Uterus (tissue), 4 donors: ENCODE data around the gene ELL2. TPM values are rescaled to one million over a fixed set of nuclear protein-coding genes. Genes with fewer than 3 reads are reported as not detected.
"Not testable (repeated sequence)": the region's sequence is repeated elsewhere in the genome, so short reads cannot be mapped to it uniquely, and the experiment has no call there.

Source experiments
- DNase-seq, 2 donors: peaks; one replicate each; pipeline ENCODE4 v3.0.0-alpha.2; 2019 to 2020
- H3K27ac ChIP-seq, 2 donors: fragments of 200-600 bp; sonication (generic); 1 replicate in 1 of 2; 2 replicates in 1 of 2; pipeline ENCODE4 v1.5.1; 2016 to 2018
- H3K27me3 ChIP-seq, 2 donors: fragments of 200-600 bp; sonication (generic); one replicate each; pipeline ENCODE4 v1.5.1; 2018 to 2019; ENCODE audit warnings: control low read depth in 1 of 2
- H3K36me3 ChIP-seq, 2 donors: fragments of 200-600 bp; sonication (generic); one replicate each; pipeline ENCODE4 v1.5.1; 2019; ENCODE audit warnings: control low read depth in 1 of 2
- H3K4me1 ChIP-seq, 2 donors: fragments of 200-600 bp; sonication (generic); one replicate each; pipeline ENCODE4 v1.5.1; 2018 to 2019; ENCODE audit warnings: control low read depth in 1 of 2
- H3K4me3 ChIP-seq, 2 donors: fragments of 200-600 bp; sonication (generic); 1 replicate in 1 of 2; 2 replicates in 1 of 2; pipeline ENCODE4 v1.5.1; 2018 to 2019; ENCODE audit warnings: mild to moderate bottlenecking in 1 of 2
- H3K9me3 ChIP-seq, 2 donors: fragments of 200-600 bp; sonication (generic); one replicate each; pipeline ENCODE4 v1.5.1; 2019; ENCODE audit warnings: control low read depth in 1 of 2
- POLR2A ChIP-seq, 2 donors: fragments of 450-650 bp; IDR thresholded peaks; one replicate each; pipeline ENCODE4 v1.6.1; 2016; ENCODE audit warnings: antibody characterized with exemption in 2 of 2, mild to moderate bottlenecking in 1 of 2, moderate library complexity in 1 of 2
- intact Hi-C: fragments of 100-400 bp; cut with DNase I; formaldehyde crosslinking; loops from one replicate; pipeline ENCODE4 v1.15.1; 2023; ENCODE audit warnings: low total_unique reads
- total RNA-seq, 4 donors: library from RNA; depleted of rRNA in 3 of 4; stranded (reverse); fragments of >200 nt in 3 of 4; gene quantifications; one replicate each; pipeline versions ENCODE4 v1.1.0 to v1.2.4, GENCODE V29; 2014 to 2023
- TF ChIP-seq, protein P1 (sequence below), 4 experiments: fragments of 200-600 bp in 2 of 4; fragments of 450-650 bp in 2 of 4; sonication (generic) in 2 of 4; IDR thresholded peaks; one replicate each; pipeline ENCODE4 v1.5.1; 2016 to 2019; ENCODE audit warnings: antibody characterized with exemption in 4 of 4, mild to moderate bottlenecking in 2 of 4, moderate library complexity in 1 of 4
- donor health status: DM: yes; HTN: yes; CAD: no.

Gene ELL2
- total RNA-seq, 4 donors from 2014 or later, result 2.3 to 53.2 (median 16.0) TPM

DNA sequence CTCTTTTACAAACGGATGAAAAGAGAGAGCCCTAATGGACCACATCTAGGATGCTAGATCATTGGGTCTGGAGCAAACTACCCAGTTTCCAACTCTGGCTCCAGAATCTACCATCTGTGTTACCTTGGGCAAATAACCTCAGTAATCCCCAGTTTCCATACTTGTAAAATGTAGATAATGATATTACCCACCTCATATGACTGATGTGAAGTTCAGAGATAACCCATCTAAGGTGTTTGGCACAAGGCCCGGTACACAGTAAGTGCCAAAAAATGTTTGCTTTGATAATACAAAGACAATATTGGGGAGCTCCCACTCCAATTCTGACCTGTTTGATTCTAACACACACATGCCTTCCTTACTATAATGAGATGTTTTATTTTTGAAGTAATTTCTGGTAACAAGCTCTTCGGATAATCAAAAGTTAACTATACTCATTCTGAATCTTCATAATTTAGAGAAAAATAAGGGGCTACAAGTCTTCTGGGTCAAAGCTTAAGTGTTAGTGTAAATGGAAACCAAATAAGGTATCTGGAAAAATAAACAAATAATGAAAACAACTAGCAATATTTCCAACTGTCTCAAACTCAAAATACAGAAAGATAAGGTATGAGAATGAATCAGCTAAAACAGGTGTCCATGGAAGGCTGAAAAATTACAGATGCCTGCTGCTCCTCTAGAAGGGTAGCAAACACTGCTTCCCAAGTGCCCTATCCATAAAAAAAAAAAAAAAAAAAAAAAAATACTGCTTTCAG, 30.4 kb downstream of the ELL2 start:
- Histone ChIP-seq H3K4me3 (no peak overlapping the region), H3K9me3 (no peaks in the 10 kb centered on the region), H3K27me3 (no peaks in the 10 kb centered on the region), H3K4me1 (no peaks in the 10 kb centered on the region), H3K27ac (no peak overlapping the region), H3K36me3 (no peaks in the 10 kb centered on the region)
- TF ChIP-seq, protein P1, sequence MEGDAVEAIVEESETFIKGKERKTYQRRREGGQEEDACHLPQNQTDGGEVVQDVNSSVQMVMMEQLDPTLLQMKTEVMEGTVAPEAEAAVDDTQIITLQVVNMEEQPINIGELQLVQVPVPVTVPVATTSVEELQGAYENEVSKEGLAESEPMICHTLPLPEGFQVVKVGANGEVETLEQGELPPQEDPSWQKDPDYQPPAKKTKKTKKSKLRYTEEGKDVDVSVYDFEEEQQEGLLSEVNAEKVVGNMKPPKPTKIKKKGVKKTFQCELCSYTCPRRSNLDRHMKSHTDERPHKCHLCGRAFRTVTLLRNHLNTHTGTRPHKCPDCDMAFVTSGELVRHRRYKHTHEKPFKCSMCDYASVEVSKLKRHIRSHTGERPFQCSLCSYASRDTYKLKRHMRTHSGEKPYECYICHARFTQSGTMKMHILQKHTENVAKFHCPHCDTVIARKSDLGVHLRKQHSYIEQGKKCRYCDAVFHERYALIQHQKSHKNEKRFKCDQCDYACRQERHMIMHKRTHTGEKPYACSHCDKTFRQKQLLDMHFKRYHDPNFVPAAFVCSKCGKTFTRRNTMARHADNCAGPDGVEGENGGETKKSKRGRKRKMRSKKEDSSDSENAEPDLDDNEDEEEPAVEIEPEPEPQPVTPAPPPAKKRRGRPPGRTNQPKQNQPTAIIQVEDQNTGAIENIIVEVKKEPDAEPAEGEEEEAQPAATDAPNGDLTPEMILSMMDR (IDR thresholded peaks at IDR 0.05), result no peak
- no peak for TF ChIP-seq POLR2A (IDR thresholded peaks at IDR 0.05)
- intact Hi-C loops, result no loop called here
- no peak for DNase-seq

DNA sequence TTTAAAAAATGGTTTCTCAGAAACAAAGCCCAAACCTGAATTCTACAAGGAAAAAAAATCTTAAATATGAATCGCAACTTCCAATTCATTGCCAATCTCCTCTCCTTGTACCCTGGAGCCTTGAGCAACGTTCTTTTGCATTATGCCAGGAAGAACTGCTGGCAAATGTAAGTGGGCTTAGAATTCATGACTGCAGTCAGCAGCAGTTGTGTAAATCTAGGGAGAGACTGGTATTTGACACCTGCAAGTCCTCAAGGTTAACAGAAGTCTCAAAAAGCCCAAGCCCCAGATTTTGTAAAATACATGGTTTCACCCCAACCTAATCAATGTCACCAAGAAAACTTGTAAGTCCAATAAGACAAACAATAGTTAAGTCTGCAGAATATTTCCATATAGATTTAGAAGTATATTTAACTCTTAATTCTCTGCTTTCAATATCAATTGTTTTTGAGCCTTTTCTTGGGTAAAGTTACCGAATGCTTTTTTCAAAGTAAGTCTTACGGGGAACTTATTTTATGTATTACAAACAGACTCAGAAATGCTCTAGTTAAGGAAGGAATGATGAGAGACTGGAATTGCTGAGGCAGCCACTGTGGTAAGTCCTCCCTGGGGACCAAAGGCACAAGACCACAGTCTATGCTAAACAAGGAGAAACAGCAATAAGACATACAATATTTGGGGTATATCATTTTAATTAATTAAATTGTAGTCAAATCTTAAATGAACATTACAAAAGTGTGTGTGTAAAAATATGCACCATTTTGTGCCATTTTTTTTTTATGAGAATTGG, 31.3 kb downstream of the ELL2 start:
- Histone ChIP-seq H3K9me3 (no peaks in the 10 kb centered on the region), H3K4me3 (no peak overlapping the region), H3K27ac (no peak overlapping the region), H3K36me3 (no peaks in the 10 kb centered on the region), H3K27me3 (no peaks in the 10 kb centered on the region), H3K4me1 (no peaks in the 10 kb centered on the region)
- TF ChIP-seq, protein P1 (IDR thresholded peaks at IDR 0.05), result no peak
- no peak for TF ChIP-seq POLR2A (IDR thresholded peaks at IDR 0.05)
- intact Hi-C loops, result no loop called here
- DNase-seq, result no peak

DNA sequence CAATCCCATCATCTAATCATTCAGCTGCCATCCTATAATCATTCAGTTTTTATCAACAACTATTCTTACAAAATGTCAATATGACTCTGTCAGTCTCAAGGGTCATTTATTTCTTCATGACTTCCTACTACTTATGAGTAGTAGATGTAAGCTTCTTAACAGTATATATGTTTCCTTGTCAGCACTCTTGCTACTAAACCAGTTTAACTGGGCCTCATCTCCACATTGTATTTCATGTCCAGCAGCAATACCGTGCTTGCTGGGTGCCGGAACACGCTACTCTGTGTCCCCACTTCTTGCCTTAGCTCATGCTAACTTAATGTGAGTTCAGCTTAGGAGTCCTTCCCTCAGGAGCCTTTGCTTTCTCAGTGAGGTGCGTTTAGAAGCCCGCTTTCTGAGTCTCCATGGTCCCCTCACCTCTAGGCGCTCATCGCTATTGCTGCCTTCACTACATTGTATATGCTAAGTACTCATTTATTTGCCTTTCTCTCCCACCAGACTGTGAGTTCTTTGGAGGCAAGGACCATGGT, 32.9 kb downstream of the ELL2 start:
- Histone ChIP-seq H3K4me3 (no peak overlapping the region), H3K27me3 (no peaks in the 10 kb centered on the region), H3K9me3 (no peaks in the 10 kb centered on the region), H3K4me1 (no peaks in the 10 kb centered on the region), H3K27ac (no peak overlapping the region), H3K36me3 (no peaks in the 10 kb centered on the region)
- intact Hi-C loops, result no loop called here
- no peak for DNase-seq
- TF ChIP-seq, protein P1 (IDR thresholded peaks at IDR 0.05), result no peak
- TF ChIP-seq POLR2A (IDR thresholded peaks at IDR 0.05), result no peak

DNA sequence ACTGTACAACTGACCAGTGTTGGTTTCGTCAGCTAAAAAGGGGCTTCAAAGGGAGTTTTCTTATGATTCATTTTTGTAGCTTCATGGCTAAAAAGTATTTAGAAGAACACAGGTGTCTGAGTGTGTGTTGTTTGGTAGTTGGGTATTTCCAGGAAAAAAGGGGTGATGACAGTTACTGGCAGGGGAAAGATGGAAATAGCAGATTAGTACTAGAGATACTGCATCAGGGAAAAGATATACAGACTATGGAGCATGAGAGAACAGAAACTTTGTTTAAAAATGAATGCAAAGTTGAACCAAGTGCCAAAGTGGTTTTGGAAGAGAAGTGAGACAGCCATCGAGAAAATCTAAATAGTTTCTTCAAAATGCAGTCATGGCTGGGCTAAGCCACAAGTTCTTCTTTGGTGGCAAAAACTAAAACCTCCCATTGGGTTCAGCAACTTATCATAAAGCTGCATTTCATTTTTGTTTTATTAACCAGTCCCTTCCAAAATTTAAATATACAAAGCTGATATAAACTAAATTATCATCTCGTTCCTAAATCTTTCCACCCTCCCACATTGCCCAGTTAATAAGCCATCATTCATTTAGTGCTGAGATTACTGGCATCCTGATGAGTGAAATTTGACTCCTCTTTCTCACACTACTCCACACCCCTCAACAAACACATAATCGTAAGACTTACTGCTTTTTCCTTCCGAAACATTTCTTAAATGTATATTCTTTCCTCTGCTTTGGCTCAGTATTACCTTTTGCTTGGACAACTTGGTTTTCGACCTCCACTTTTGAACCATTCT, 33.5 kb downstream of the ELL2 start:
- no peak for DNase-seq
- H3K27me3 ChIP-seq, result no peaks in the 10 kb centered on the region
- H3K36me3 ChIP-seq, result no peaks in the 10 kb centered on the region
- intact Hi-C loops, result no loop called here
- no peak overlapping the region for H3K27ac ChIP-seq
- no peak for TF ChIP-seq POLR2A (IDR thresholded peaks at IDR 0.05)
- TF ChIP-seq, protein P1 (IDR thresholded peaks at IDR 0.05), result no peak
- H3K9me3 ChIP-seq, result no peaks in the 10 kb centered on the region
- H3K4me3 ChIP-seq, result no peak overlapping the region
- no peaks in the 10 kb centered on the region for H3K4me1 ChIP-seq

DNA sequence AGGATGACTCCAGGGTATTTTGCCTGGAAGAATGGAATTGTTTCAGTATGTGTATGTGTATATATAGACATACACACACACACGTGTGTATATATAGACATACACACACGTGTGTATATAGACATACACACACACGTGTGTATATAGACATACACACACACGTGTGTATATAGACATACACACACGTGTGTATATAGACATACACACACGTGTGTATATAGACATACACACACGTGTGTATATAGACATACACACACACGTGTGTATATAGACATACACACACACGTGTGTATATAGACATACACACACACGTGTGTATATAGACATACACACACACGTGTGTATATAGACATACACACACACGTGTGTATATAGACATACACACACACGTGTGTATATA, 34.4 kb downstream of the ELL2 start:
- H3K4me1 ChIP-seq, DNase-seq, H3K4me3 ChIP-seq: not testable (repeated sequence)

More for the DNA sequence above, 34.4 kb downstream of the ELL2 start:
- intact Hi-C loops, H3K9me3 ChIP-seq, H3K36me3 ChIP-seq, H3K27ac ChIP-seq, H3K27me3 ChIP-seq: not testable (repeated sequence)
